Activated T-cell treated with anti-CD3 and anti-CD28 coated beads, Interleukin-2, amount 50 U/mL, for 24 hours (primary cell): ENCODE results near the gene RIPK3.
"Not testable (repeated sequence)": the region's sequence is repeated elsewhere in the genome, so short reads cannot be mapped to it uniquely, and the experiment has no call there.

Experiments
- DNase-seq: peaks from one replicate; pipeline ENCODE4 v3.0.0-alpha.2; 2020
- H3K27ac Mint-ChIP-seq: 2 replicates; pipeline ENCODE4 v1.8.0; 2020; ENCODE audit warnings: mild to moderate bottlenecking, mixed read lengths
- H3K27me3 Mint-ChIP-seq: 2 replicates; pipeline ENCODE4 v1.8.0; 2020; ENCODE audit warnings: mixed read lengths
- H3K36me3 Mint-ChIP-seq: 2 replicates; pipeline ENCODE4 v1.8.0; 2020; ENCODE audit warnings: low read depth, mixed read lengths
- H3K4me1 Mint-ChIP-seq: 2 replicates; pipeline ENCODE4 v1.8.0; 2020; ENCODE audit warnings: low read depth, mixed read lengths
- H3K4me3 Mint-ChIP-seq: 2 replicates; pipeline ENCODE4 v1.8.0; 2020; ENCODE audit warnings: mild to moderate bottlenecking, moderate library complexity, mixed read lengths
- H3K9me3 Mint-ChIP-seq: 2 replicates; pipeline ENCODE4 v1.8.0; 2020; ENCODE audit warnings: mixed read lengths

RIPK3 gene

DNA sequence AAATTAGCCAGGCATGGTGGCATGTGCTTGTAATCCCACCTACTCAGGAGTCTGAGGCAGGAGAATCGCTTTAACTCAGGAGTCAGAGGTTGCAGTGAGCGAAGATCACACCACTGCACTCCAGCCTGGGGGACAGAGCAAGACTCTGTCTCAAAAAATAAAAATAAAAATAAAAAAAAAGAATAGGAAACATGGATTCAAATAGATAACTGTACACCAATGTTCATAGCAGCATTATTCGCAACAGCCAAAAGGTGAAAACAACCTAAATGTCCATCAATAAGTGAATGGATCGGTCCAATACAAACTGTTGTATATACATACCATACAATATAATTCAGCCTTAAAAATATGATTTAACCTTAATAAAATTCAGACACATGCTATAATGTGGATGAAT is 3.1 kb upstream of the RIPK3 start:
- H3K36me3 Mint-ChIP-seq = peaks cover 7% of the 10 kb centered on the region
- H3K4me1 Mint-ChIP-seq = peaks cover 23% of the 10 kb centered on the region
- peaks cover 29% of the 10 kb centered on the region for H3K27me3 Mint-ChIP-seq
- H3K9me3 Mint-ChIP-seq = no peaks in the 10 kb centered on the region
- no peak overlapping the region for H3K4me3 Mint-ChIP-seq
- no peak overlapping the region for H3K27ac Mint-ChIP-seq
- no peak for DNase-seq

DNA sequence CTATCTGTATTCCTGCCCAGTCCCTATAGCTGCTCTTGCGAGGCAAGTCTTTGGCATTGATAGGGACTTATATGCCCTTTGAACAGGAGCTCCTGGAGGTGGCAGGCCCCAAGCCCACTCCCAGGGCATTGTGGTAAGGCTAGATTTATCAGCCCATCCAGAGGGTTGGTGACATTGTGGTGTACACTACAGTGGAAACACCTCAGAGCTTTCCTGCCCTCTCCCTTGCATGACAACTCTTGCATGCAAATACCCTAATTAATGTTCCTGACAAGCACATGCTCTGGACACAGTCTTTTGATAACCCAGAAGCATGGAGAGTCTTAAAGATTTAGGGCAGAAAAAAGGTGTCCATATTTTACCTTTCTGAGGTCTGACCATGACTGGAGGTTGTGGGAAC is 815 bp upstream of the RIPK3 start:
- no peak for DNase-seq
- Mint-ChIP-seq H3K4me3 (no peak overlapping the region), H3K27ac (no peak overlapping the region), H3K4me1 (peaks cover 24% of the 10 kb centered on the region), H3K9me3 (no peaks in the 10 kb centered on the region), H3K27me3 (peaks cover 25% of the 10 kb centered on the region), H3K36me3 (peaks cover 20% of the 10 kb centered on the region)

DNA sequence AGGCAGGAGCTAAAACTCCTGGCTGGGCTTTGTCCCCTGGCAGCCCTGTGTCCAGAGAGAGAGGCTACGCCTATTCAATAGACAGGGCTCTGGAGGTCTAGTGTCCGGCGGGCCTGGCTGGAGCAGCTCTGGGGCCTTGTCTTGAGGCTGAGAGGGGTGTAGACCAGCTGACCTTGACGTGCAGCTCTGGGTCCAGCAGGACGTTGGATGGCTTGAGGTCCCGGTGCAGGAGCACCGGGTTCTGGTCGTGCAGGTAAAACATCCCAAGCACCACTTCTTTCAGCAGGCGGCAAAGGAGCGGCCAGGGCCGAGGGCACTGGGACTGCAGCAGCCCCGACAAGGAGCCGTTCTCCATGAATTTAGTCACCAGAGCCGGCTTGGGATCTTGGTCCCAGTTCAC is 948 bp downstream of the RIPK3 start:
- Mint-ChIP-seq H3K4me3 (peak overlapping the region; percentile 86), H3K4me1 (peaks cover 36% of the 10 kb centered on the region), H3K27me3 (peaks cover 30% of the 10 kb centered on the region)

DNA sequence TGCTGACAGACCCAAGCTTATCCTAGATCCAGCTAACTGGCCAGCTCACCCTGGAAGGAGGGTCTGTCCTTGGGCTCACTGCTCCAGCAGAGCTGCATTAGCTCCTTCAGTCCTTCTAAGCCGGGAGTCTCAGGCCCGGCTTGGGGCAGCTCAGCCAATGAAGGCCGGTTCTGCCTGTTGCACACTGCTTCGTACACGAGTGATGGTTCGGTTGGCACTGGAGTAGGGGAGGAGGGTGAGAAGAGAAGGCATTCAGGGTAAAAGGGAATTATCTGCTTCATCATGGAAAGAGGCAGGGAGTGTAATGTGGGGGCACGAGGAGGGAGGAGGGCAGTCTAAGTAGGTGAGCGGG is 2.0 kb downstream of the RIPK3 start:
- Mint-ChIP-seq H3K36me3 (peaks cover 20% of the 10 kb centered on the region), H3K27me3 (peaks cover 39% of the 10 kb centered on the region), H3K9me3 (no peaks in the 10 kb centered on the region), H3K4me1 (peaks cover 44% of the 10 kb centered on the region), H3K27ac (no peak overlapping the region), H3K4me3 (no peak overlapping the region)
- DNase-seq = no peak

More for the DNA sequence above, 948 bp downstream of the RIPK3 start:
- H3K27ac Mint-ChIP-seq = no peak overlapping the region
- no peak for DNase-seq
- H3K36me3 Mint-ChIP-seq = peaks cover 20% of the 10 kb centered on the region
- H3K9me3 Mint-ChIP-seq = no peaks in the 10 kb centered on the region

DNA sequence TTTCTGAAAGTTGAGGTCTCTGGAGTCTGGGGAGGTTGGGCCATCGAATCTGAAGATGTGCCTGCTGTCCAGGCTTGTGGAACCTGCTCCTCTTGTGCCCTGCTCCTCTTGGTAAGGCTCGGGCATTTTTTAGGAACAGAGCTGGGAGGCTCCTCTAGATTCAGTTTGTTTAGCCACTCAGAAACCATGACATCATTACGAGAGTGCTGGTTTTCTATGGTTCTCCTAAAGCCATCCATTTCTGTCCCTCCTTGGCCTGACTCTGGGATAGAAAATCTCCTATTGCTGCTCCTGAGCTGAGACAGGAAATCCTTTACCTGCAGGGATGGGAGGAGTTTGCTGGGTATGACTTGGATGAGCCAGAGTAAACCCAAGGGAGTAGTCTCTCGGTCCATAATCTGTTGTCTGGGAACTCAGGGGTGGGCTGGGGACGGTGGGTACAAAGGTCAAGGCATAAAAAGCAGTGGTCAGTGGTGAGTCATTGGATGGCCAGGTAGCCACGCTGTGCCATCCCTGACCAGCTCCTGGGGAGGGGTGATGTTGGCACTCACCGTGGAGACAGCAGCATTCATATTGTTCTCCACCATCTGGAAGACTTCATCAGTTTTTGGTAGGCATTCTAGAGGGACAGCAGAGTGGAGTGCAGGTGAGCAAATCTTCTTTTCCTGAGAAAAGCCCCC is 2.5 kb downstream of the RIPK3 start:
- peaks cover 40% of the 10 kb centered on the region for H3K27me3 Mint-ChIP-seq
- no peak overlapping the region for H3K4me3 Mint-ChIP-seq
- DNase-seq = no peak
- H3K36me3 Mint-ChIP-seq = peaks cover 20% of the 10 kb centered on the region
- no peaks in the 10 kb centered on the region for H3K9me3 Mint-ChIP-seq
- no peak overlapping the region for H3K27ac Mint-ChIP-seq
- H3K4me1 Mint-ChIP-seq = peaks cover 49% of the 10 kb centered on the region

DNA sequence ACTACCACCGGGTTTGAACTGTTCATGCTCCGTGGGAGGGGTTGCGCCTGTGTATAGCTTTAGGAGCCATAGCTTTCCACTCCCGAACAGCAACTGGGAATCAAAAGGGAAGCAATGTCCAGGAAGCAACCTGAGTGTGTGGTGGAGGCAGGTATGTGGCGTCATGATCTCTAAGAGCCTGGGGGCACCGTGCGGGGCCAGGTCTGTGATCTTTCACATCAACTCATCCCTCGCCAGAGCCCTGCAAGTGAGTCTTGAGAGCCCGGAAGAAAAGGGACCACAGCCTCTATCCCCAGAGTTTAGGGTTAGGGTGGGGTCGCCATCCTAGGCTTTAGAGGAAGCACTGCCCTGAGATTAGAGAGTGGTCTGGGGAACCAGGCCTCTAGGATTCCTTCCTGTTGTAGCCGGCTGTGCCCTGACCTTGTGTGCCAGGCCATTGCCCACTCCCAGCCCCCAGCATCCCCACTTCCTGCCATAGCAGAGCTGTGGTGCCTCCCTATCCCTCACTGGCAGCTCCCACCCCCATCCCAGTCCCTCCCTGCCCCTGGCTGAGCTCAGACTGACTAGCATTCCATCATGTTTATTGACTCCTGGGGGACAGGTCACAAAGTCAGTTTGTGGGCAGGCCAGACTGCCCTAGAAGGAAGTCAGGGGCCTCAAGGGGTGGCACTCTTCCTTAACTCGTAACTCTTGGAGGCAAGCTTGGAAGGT is 4.2 kb downstream of the RIPK3 start:
- H3K27ac Mint-ChIP-seq = no peak overlapping the region
- H3K4me1 Mint-ChIP-seq = peaks cover 56% of the 10 kb centered on the region
- no peak overlapping the region for H3K4me3 Mint-ChIP-seq
- H3K36me3 Mint-ChIP-seq = peaks cover 20% of the 10 kb centered on the region
- no peaks in the 10 kb centered on the region for H3K9me3 Mint-ChIP-seq
- peaks cover 42% of the 10 kb centered on the region for H3K27me3 Mint-ChIP-seq
- DNase-seq = no peak

DNA sequence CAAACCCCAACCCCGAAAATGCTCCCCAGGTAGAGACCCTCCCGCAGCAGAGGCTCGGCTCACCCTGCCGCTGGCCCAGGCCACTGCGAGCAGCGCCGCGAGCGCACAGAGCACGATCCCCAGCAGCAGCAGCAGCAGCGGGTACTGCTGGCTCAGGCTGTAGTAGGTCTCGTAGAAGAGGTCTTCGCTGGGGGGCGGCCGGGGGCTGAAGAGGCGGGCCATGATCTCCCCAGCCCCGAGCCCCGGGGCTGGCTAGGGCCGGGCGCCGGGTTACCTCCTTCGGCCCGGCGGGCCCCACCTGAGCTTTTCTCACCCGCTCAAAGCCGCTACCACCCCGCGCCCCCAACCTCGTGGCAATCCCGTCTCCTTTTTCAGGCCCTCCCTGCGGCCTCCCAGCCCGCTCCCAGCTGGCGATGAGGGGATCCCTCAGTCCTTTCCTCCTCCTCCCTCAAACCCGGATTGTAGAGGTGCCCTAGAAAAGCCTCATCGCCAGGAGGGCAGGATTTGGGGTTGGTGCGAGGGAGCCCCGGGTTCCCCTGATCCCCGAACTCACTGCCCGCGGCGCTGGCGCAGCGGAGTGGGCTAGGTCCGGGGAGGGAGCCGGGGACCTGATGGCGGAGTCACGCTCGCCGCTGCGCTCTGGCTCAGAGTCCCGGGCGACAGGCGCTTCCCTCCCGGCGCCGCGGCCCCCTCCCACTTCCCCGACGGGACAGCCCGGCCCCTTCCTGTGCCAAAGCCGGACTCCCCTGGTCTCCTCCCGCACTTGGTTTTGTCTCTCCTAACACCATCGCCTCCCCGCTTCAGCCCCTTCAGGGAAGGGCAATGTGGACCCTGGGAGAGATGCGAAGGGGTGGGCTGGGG is 5.1 kb downstream of the RIPK3 start, which contains the start of gene ADCY4:
ADCY4 (minus strand) TSS at position 641 of the 861 bp plus-strand sequence; CDS start at position 222, 419 bp downstream.
- H3K4me3 Mint-ChIP-seq = peak within 1 kb of the TSS; percentile 66
- no peak within 1 kb of the TSS for H3K27ac Mint-ChIP-seq
- H3K36me3 Mint-ChIP-seq = peaks cover 19% of the 10 kb centered on the region
- peak; percentile 66 for DNase-seq
- peaks cover 42% of the 10 kb centered on the region for H3K27me3 Mint-ChIP-seq
- no peaks in the 10 kb centered on the region for H3K9me3 Mint-ChIP-seq
- peaks cover 56% of the 10 kb centered on the region for H3K4me1 Mint-ChIP-seq

DNA sequence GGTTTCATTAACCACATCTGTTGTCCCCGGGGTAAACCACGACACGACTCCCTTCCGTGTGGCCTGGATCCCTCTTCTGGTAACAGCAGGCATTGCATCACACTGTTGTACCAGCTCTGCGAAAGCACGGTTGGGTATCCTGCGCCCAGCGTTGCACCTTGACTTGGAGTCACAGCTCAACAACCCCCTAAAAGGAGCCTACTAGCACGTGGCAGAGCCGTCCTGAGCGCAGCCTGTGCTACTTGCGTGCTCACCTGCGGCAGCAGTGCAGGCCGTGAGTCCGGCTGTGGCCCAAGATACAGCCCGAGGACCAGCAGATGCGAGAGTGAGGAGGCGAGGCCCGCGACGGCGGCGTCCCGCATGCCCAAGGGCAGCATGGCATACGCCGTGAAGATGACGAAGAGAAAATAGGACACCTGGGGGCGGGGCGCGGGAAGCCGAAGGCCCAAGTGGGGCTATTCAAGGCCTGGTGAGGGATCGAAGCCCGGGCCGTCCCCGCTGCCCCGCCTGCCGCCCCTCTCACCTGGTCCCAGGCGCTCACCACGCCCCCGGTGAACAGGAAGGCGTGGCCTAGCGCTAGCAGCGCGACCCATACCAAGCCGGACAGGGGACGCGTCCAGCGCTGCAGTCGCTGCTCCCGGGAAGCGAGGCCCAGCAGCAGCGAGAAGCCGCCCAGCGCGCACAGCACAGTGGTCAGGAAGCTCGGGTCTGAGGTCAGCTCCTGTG is 7.4 kb downstream of the RIPK3 start:
- peaks cover 9% of the 10 kb centered on the region for H3K36me3 Mint-ChIP-seq
- H3K9me3 Mint-ChIP-seq = no peaks in the 10 kb centered on the region
- H3K4me1 Mint-ChIP-seq = peaks cover 46% of the 10 kb centered on the region
- H3K27ac Mint-ChIP-seq = peak overlapping the region; percentile 42
- H3K4me3 Mint-ChIP-seq = peak overlapping the region; percentile 64
- peak; percentile 81 for DNase-seq
- H3K27me3 Mint-ChIP-seq = peaks cover 42% of the 10 kb centered on the region

DNA sequence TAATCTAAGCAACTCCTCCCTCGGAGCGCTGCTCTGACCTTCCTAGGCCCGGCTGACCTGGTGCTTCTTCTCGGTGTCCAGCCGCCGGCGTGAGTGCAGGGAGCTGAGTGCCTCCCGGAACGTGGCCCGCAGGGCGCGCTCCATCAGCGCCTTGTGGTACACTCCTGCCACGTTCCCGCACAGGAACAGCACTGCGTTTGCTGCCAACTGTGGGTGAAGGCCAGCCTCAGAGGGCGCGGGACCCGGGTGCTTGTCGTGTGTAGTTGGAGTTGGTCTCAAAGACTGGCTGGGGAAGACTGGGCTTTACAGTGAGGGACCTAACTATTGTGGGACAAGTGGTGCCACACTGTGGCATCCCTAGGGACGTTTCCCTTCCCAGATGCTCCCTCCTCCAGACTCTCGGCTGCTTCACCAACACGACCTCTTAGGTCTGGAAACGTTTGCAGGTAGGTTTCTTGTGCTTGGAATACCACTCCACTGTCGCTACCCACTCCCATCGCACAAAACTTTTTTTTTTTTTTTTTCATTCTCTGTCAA is 8.0 kb downstream of the RIPK3 start:
- H3K9me3 Mint-ChIP-seq = no peaks in the 10 kb centered on the region
- peaks cover 48% of the 10 kb centered on the region for H3K4me1 Mint-ChIP-seq
- no peak for DNase-seq
- peak overlapping the region; percentile 64 for H3K4me3 Mint-ChIP-seq
- peaks cover 42% of the 10 kb centered on the region for H3K27me3 Mint-ChIP-seq
- peak overlapping the region; percentile 42 for H3K27ac Mint-ChIP-seq
- H3K36me3 Mint-ChIP-seq = peaks cover 6% of the 10 kb centered on the region

DNA sequence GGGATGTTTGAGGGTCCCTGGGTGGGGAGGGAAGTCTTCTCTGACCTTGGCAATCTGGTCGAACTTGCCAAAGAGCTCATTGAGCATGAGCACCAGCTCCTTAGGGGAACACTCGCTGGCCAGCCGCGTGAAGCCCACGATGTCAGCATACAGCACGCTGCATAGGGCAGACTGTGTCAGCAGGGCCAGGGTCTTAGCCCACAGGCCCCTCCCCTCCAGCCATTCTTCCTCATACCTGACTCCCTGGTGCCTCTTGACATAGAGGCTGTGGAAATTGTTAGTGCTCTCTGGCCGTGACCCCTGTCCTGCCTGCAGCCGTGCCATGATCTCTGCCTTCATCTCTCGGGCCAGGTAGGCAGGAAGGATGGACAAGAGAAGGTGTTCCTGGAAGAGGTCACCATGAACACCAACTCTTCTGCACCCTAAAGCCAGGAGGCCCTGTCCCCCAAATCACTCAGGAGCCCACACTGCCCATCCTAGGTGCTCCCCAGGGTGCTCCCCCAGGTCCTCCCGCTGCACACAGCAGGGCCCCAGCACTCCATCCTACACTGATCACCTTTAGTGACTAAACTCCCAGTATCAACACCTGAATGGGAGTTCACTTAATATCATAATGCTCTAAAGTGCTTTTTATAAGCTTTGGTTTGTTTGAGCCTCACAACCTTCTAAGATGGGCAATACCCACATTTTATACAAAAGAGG is 8.7 kb downstream of the RIPK3 start:
- Mint-ChIP-seq H3K9me3 (no peaks in the 10 kb centered on the region), H3K36me3 (peaks cover 1% of the 10 kb centered on the region), H3K27me3 (peaks cover 39% of the 10 kb centered on the region), H3K4me3 (no peak overlapping the region), H3K27ac (no peak overlapping the region), H3K4me1 (peaks cover 48% of the 10 kb centered on the region)
- no peak for DNase-seq

DNA sequence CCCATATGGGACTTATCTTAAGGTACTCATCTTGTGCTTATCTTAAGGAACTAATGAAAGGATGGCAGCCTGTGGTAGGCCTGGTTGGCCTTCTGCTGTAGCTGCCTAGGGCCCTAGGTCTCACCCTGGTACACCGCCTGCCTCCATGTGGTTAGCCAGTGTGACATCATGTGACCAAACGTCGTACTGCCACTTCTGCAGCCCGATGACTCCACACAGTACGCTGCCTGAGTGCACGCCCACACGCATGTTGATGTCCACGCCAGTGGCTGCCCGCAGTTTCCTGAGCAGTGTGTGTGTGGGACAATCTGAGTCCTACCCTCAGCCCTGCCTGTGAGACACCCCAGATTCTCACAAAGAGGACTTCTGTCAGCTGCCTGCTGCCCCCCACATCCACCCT is 10.1 kb downstream of the RIPK3 start:
- Mint-ChIP-seq H3K9me3 (no peaks in the 10 kb centered on the region), H3K4me1 (peaks cover 43% of the 10 kb centered on the region), H3K36me3 (no peaks in the 10 kb centered on the region), H3K4me3 (no peak overlapping the region), H3K27ac (no peak overlapping the region), H3K27me3 (peaks cover 25% of the 10 kb centered on the region)
- DNase-seq = peak; percentile 63

DNA sequence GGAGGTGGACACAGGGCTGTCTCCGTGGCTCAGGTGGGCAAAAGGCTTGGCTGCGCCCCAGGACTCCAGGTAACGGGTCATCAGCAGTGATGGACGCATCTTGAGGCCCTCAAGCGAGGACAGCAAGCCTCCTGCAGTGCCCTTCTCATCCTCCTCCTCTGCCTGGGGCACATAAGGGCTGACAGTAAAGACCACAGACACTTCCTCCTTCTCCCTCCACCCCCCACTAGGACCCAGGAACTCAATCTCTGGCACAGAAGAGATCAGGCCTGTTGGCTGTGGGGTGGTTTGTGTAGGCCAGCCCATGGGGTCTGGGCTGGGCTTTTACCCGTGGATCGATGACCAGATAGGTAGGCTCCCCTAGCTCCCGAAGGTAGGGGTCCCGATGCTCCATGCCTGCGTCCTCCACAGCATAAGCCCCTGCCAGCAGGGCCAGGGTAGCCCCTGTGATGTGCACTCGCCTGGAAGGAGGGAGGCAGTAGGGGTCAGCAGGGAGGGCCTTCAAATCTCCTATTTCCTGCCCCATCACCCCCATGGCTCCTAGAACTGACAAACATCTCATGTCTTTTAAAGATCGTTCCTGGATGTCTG is 10.6 kb downstream of the RIPK3 start:
- H3K36me3 Mint-ChIP-seq = no peaks in the 10 kb centered on the region
- no peaks in the 10 kb centered on the region for H3K9me3 Mint-ChIP-seq
- peaks cover 39% of the 10 kb centered on the region for H3K4me1 Mint-ChIP-seq
- DNase-seq = no peak
- H3K27ac Mint-ChIP-seq = no peak overlapping the region
- H3K4me3 Mint-ChIP-seq = no peak overlapping the region
- H3K27me3 Mint-ChIP-seq = peaks cover 20% of the 10 kb centered on the region

DNA sequence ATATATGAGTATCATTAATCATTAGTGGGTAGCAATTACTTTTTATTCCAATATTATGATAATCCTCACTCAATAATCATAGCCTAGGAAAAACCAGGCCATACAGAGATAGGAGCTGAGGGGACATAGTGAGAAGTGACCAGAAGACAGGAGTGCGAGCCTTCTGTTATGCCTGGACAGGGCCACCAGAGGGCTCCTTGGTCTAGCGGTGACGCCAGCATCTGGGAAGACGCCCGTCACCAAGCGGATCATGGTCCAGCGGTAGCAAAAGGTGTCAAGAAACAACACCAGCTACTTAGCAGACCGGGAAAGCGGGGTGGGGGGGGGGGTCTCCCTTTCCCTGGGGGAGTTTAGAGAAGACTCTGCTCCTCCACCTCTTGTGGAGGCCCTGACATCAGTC is 11.9 kb downstream of the RIPK3 start:
- H3K27ac Mint-ChIP-seq, H3K27me3 Mint-ChIP-seq, H3K4me3 Mint-ChIP-seq, H3K36me3 Mint-ChIP-seq, DNase-seq, H3K9me3 Mint-ChIP-seq: not testable (repeated sequence)
- peaks cover 29% of the 10 kb centered on the region for H3K4me1 Mint-ChIP-seq
